ENCODE measurements around the gene MRPL2. TPM values are rescaled to one million over a fixed set of nuclear protein-coding genes. Genes with fewer than 3 reads are reported as not detected.

MRPL2 gene
- polyA plus RNA-seq, 3 donors = 23.9 to 26.9 (median 26.3) TPM

- H3K4me3 ChIP-seq (replicated peaks in 1 of 3; ENCODE audit: low read depth in 2 of 3, low read length in 3 of 3) = no peak overlapping the region
- peak overlapping the region in 1 of 7 donors; percentile 15 for H3K27ac Mint-ChIP-seq
- H3K4me1 ChIP-seq (ENCODE audit: control insufficient read depth in 1 of 2, insufficient read depth in 2 of 2, low read length in 2 of 2) = peaks cover 11 to 20% of the 10 kb centered on the region in 2 donors
- H2AFZ ChIP-seq (ENCODE audit: insufficient read depth, low read depth, low read length, poor library complexity, severe bottlenecking) = no peak overlapping the region
- WGBS (ENCODE audit: insufficient coverage) = 97% methylated on average over 15 of the region's 17 CpGs
- TF ChIP-seq CTCF (IDR thresholded peaks at IDR 0.05) = no peak
- H3K36me3 ChIP-seq (replicated peaks in 1 of 2; ENCODE audit: control insufficient read depth in 1 of 2, insufficient read depth in 2 of 2, low read length in 2 of 2) = peaks cover 30 to 53% of the 10 kb centered on the region in 2 donors
- no peak overlapping the region for H3K4me2 ChIP-seq (replicated peaks; ENCODE audit: extremely low read depth, low read length, poor library complexity, severe bottlenecking)
- peaks cover 27% of the 10 kb centered on the region for H3K4me1 Mint-ChIP-seq
- no peak for DNase-seq
- H4K20me1 ChIP-seq (ENCODE audit: insufficient read depth, low read length) = no peaks in the 10 kb centered on the region
- H3K27me3 ChIP-seq (ENCODE audit: control insufficient read depth in 2 of 2, insufficient read depth in 2 of 2, low read length in 2 of 2) = no peaks in the 10 kb centered on the region
- H3K27me3 Mint-ChIP-seq (ENCODE audit: low read depth in 3 of 3) = peaks cover 0 to 5% (median 2%) of the 10 kb centered on the region in 3 donors
- no peaks in the 10 kb centered on the region for H3K9me3 Mint-ChIP-seq
- no peak overlapping the region for H3K9ac ChIP-seq (ENCODE audit: insufficient read depth, low read length, poor library complexity, severe bottlenecking)
- intact Hi-C loops (cut with micrococcal nuclease) = loop anchor here in 1 of 2 donors (10.0 kb wide), 1 partner anchor 124 kb away; the partner anchor contains the start of gene SRF
- H3K27ac ChIP-seq (ENCODE audit: low read depth in 1 of 2, low read length in 2 of 2) = no peak overlapping the region
- no peak overlapping the region for H3K4me3 Mint-ChIP-seq
- no peaks in the 10 kb centered on the region for H3K9me3 ChIP-seq (replicated peaks in 1 of 2; ENCODE audit: control insufficient read depth in 1 of 2, insufficient read depth in 1 of 2, low read length in 2 of 2)
- peaks cover 2% of the 10 kb centered on the region for H3K79me2 ChIP-seq (ENCODE audit: insufficient read depth, low read length)
- peaks cover 44 to 59% of the 10 kb centered on the region in 2 donors for H3K36me3 Mint-ChIP-seq
These were observed 8.3 kb downstream of the MRPL2 start for GRCh38 chr6:43050981-43051380.

GRCh38 chr6:43047998-43048397, 11.2 kb downstream of the MRPL2 start:
- H3K9ac ChIP-seq (ENCODE audit: insufficient read depth, low read length, poor library complexity, severe bottlenecking) = no peak overlapping the region
- Mint-ChIP-seq H3K36me3 (peaks cover 56 to 79% of the 10 kb centered on the region in 2 donors), H3K27me3 (ENCODE audit: low read depth in 3 of 3) (peaks cover 0 to 3% (median 1%) of the 10 kb centered on the region in 3 donors), H3K4me1 (peaks cover 17% of the 10 kb centered on the region), H3K4me3 (no peak overlapping the region), H3K27ac (peak overlapping the region in 1 of 7 donors; percentile 23), H3K9me3 (peaks cover 0 to 2% (median 0%) of the 10 kb centered on the region in 7 donors)
- peaks cover 42 to 69% of the 10 kb centered on the region in 2 donors for H3K36me3 ChIP-seq (replicated peaks in 1 of 2; ENCODE audit: control insufficient read depth in 1 of 2, insufficient read depth in 2 of 2, low read length in 2 of 2)
- no peaks in the 10 kb centered on the region for H3K9me3 ChIP-seq (replicated peaks in 1 of 2; ENCODE audit: control insufficient read depth in 1 of 2, insufficient read depth in 1 of 2, low read length in 2 of 2)
- H3K27me3 ChIP-seq (ENCODE audit: control insufficient read depth in 2 of 2, insufficient read depth in 2 of 2, low read length in 2 of 2) = no peaks in the 10 kb centered on the region
- no peak for DNase-seq
- H3K79me2 ChIP-seq (ENCODE audit: insufficient read depth, low read length) = peaks cover 2% of the 10 kb centered on the region
- H3K4me1 ChIP-seq (ENCODE audit: control insufficient read depth in 1 of 2, insufficient read depth in 2 of 2, low read length in 2 of 2) = peaks cover 5 to 6% of the 10 kb centered on the region in 2 donors
- TF ChIP-seq CTCF (IDR thresholded peaks at IDR 0.05) = no peak
- no peak overlapping the region for H2AFZ ChIP-seq (ENCODE audit: insufficient read depth, low read depth, low read length, poor library complexity, severe bottlenecking)
- WGBS (ENCODE audit: insufficient coverage) = 93% methylated on average over 7 of the region's 7 CpGs
- no peak overlapping the region for H3K4me2 ChIP-seq (replicated peaks; ENCODE audit: extremely low read depth, low read length, poor library complexity, severe bottlenecking)
- H3K4me3 ChIP-seq (replicated peaks in 1 of 3; ENCODE audit: low read depth in 2 of 3, low read length in 3 of 3) = no peak overlapping the region
- no peak overlapping the region for H3K27ac ChIP-seq (ENCODE audit: low read depth in 1 of 2, low read length in 2 of 2)
- intact Hi-C loops (cut with micrococcal nuclease) = no loop called here
- no peaks in the 10 kb centered on the region for H4K20me1 ChIP-seq (ENCODE audit: insufficient read depth, low read length)

Measured in CD14-positive monocyte (primary cell).